ENCODE results near the gene PGC.

GRCh38 chr6:41756354-41756753 lies 9.2 kb upstream of the PGC start:
- TF ChIP-seq CTCF (IDR thresholded peaks at IDR 0.05; ENCODE audit: borderline replicate concordance, extremely low read depth, low read length, poor library complexity, severe bottlenecking) (no peak), EZH2 (IDR thresholded peaks at IDR 0.05; ENCODE audit: borderline replicate concordance, low read depth, low read length, severe bottlenecking) (no peak)
